Activated CD4-positive, alpha-beta T cell treated with anti-CD3 and anti-CD28 coated beads, Interleukin-2, amount 10 ng/mL, durations not matched to agents 7 days and 5 days (primary cell): ENCODE measurements around the gene MBD3. TPM values are rescaled to one million over a fixed set of nuclear protein-coding genes. Genes with fewer than 3 reads are reported as not detected.

ENCODE experiments used
- CTCF ChIA-PET: fragments of 350-600 bp; sonication (Branson Sonifier 250); formaldehyde crosslinking; loops from one replicate; lab custom pipeline; 2021; ENCODE audit warnings: antibody characterized with exemption; lab: Charles Lee
- POLR2A ChIA-PET: fragments of 350-600 bp; sonication (Branson Sonifier 250); formaldehyde crosslinking; loops from one replicate; lab custom pipeline; 2021; ENCODE audit warnings: antibody characterized with exemption; lab: Charles Lee
- DNase-seq: peaks from one replicate; pipeline ENCODE4 v3.0.0-alpha.2; 2020
- H3K27ac Mint-ChIP-seq: one replicate; pipeline ENCODE4 v1.8.0; 2021; ENCODE audit warnings: mild to moderate bottlenecking, moderate library complexity, mixed read lengths
- H3K27me3 Mint-ChIP-seq: one replicate; pipeline ENCODE4 v1.8.0; 2021; ENCODE audit warnings: mixed read lengths
- H3K36me3 Mint-ChIP-seq: one replicate; pipeline ENCODE4 v1.8.0; 2021; ENCODE audit warnings: low read depth, mixed read lengths
- H3K4me1 Mint-ChIP-seq: one replicate; pipeline ENCODE4 v1.8.0; 2021; ENCODE audit warnings: mixed read lengths
- H3K4me3 Mint-ChIP-seq: one replicate; pipeline ENCODE4 v1.8.0; 2021; ENCODE audit warnings: mild to moderate bottlenecking, moderate library complexity, mixed read lengths
- H3K9me3 Mint-ChIP-seq: one replicate; pipeline ENCODE4 v1.8.0; 2021; ENCODE audit warnings: mixed read lengths
- total RNA-seq, 2 experiments: library from RNA; stranded (reverse); gene quantifications; one replicate each; pipeline ENCODE4 v1.2.3, GENCODE V29; 2021

The MBD3 gene
- total RNA-seq, 2 experiments from 2014 or later, result 76.2 to 93.3 TPM

- DNase-seq, result no peak
- Mint-ChIP-seq H3K36me3 (peaks cover 9% of the 10 kb centered on the region), H3K9me3 (no peaks in the 10 kb centered on the region), H3K4me3 (no peak overlapping the region), H3K27me3 (no peaks in the 10 kb centered on the region), H3K4me1 (peaks cover 5% of the 10 kb centered on the region), H3K27ac (no peak overlapping the region)
- ChIA-PET CTCF (interaction anchor here (1.3 kb wide), 1 partner anchor 8 kb away, joined by 3 read pairs; no protein-coding TSS in a partner anchor), POLR2A (no interaction called here)
These were observed 7.5 kb downstream of the MBD3 start for GRCh38 chr19:1585243-1585580.

- CTCF ChIA-PET, result interaction anchor here (1.3 kb wide), 1 partner anchor 8 kb away, joined by 3 read pairs; no protein-coding TSS in a partner anchor
- Mint-ChIP-seq H3K9me3 (no peaks in the 10 kb centered on the region), H3K27ac (no peak overlapping the region), H3K27me3 (no peaks in the 10 kb centered on the region), H3K36me3 (peaks cover 9% of the 10 kb centered on the region), H3K4me3 (no peak overlapping the region), H3K4me1 (peaks cover 1% of the 10 kb centered on the region)
- DNase-seq, result no peak
- POLR2A ChIA-PET, result no interaction called here
These were observed 8.0 kb downstream of the MBD3 start for GRCh38 chr19:1584500-1585242.

DNA sequence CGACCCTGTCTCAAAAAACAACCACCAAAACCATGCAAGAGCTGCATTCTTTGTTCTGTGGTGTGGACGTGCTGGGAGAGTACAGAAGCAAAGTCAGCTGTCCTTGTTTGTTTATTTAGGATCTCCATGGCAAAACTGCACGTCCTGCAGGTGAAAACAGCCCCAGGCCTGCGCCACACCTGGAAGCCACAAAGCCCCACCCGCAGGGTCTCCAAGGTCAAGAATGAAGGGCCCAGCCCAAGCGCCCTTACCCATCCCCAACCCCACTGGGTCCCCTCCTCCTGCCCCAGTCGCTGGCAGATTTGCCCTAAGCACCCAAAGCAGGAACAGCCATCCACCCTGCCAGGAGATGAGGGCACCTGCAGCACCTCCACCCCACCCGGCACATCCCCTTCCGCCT, 10.5 kb downstream of the MBD3 start:
- H3K4me3 Mint-ChIP-seq, result no peak overlapping the region
- no peak for DNase-seq
- no peaks in the 10 kb centered on the region for H3K4me1 Mint-ChIP-seq
- no peak overlapping the region for H3K27ac Mint-ChIP-seq
- ChIA-PET CTCF (interaction anchor here (1.1 kb wide), 1 partner anchor 11 kb away, joined by 5 read pairs; no protein-coding TSS in a partner anchor), POLR2A (no interaction called here)
- H3K36me3 Mint-ChIP-seq, result peaks cover 12% of the 10 kb centered on the region
- H3K27me3 Mint-ChIP-seq, result no peaks in the 10 kb centered on the region
- no peaks in the 10 kb centered on the region for H3K9me3 Mint-ChIP-seq

GRCh38 chr19:1580957-1581356, 11.7 kb downstream of the MBD3 start:
- DNase-seq, result no peak
- no peak overlapping the region for H3K27ac Mint-ChIP-seq
- ChIA-PET POLR2A (no interaction called here), CTCF (interaction anchor here (0.6 to 0.7 kb wide), 2 partner anchors 36 to 95 kb away, joined by 3 read pairs; no protein-coding TSS in a partner anchor)
- H3K4me3 Mint-ChIP-seq, result no peak overlapping the region
- H3K4me1 Mint-ChIP-seq, result no peaks in the 10 kb centered on the region
- peaks cover 11% of the 10 kb centered on the region for H3K36me3 Mint-ChIP-seq
- H3K9me3 Mint-ChIP-seq, result no peaks in the 10 kb centered on the region
- H3K27me3 Mint-ChIP-seq, result no peaks in the 10 kb centered on the region

DNA sequence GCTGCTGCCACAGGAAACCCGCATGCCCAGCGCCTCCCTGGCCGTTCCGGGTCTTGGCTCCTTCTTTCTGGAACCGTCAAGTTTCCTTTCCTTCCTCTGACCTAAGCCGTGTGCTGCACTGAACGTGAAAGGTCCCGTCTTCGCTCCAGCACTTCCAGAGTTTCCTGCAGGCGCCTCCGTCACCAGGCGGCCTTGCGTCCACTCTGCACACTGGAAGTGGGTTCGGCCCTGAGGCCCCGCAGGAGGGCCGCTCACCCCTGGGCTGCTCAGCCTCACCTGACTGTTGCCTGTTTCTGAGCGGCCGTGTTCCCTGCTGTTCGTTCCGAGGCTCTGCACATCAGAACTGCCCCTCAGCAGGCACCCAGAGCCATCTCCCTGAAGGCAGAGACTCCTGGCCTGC, 12.3 kb downstream of the MBD3 start:
- no peak overlapping the region for H3K27ac Mint-ChIP-seq
- ChIA-PET POLR2A (no interaction called here), CTCF (no interaction called here)
- no peak overlapping the region for H3K4me3 Mint-ChIP-seq
- no peaks in the 10 kb centered on the region for H3K27me3 Mint-ChIP-seq
- DNase-seq, result no peak
- no peaks in the 10 kb centered on the region for H3K4me1 Mint-ChIP-seq
- H3K36me3 Mint-ChIP-seq, result peaks cover 10% of the 10 kb centered on the region
- no peaks in the 10 kb centered on the region for H3K9me3 Mint-ChIP-seq

DNA sequence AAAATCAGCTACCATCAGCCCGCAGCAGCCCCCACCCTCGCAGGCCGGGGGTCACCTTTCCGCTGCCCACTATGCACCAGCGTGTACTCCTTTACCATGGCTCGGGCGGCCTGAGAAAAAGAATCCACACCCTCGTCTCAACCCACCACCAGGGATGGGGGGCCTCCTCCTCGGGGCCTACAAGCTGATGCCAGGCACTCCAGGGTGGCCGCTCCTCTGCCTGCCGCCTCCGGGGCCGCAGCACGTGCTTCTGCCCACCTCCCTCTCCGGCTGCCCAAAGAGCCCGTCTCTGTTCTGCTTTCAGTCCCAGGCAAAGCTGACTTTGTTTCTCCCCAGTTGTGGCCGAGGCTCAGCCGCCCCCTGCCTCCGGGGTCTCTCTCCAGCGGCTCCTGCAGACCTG, 13.4 kb downstream of the MBD3 start:
- H3K27me3 Mint-ChIP-seq, result no peaks in the 10 kb centered on the region
- no peak overlapping the region for H3K4me3 Mint-ChIP-seq
- no peaks in the 10 kb centered on the region for H3K4me1 Mint-ChIP-seq
- no peak overlapping the region for H3K27ac Mint-ChIP-seq
- ChIA-PET POLR2A (no interaction called here), CTCF (interaction anchor here (0.6 to 1.0 kb wide), 2 partner anchors 23 to 45 kb away, joined by 3 read pairs; no protein-coding TSS in a partner anchor)
- DNase-seq, result no peak
- H3K9me3 Mint-ChIP-seq, result no peaks in the 10 kb centered on the region
- peaks cover 6% of the 10 kb centered on the region for H3K36me3 Mint-ChIP-seq

DNA sequence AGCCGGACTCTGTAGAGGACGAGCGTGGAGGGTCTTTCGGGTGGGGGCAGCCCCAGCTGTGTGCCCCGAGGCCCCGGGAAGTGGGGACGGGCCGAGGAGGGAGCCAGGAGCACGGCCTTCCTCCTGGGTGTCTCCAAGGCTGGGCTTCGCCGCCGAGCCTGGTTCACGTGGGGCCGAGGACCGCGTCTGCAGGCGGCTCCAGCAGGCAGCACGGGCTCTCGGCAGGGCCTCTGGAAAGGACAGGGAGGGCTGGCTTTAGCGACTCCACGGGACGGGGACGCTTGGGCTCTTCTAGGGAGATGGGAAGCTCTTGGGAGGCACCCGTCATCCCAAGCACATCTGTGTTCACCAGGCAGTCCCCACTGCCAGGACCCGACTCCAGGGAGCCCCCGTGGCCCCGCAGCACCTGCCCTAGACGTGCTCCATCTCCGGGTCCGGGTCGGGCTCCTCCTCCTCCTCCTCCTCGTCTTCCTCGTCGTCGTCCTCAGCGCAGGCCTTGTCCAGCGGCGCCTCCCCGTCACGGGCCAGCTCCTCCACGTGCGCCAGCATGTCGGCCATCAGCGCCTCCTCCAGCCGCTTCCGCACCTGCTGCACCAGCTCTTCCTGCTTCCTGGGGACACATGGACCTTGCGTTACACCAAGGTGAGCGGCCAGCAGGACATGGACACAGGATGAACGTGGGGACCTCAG, 14.6 kb downstream of the MBD3 start:
- Mint-ChIP-seq H3K27me3 (no peaks in the 10 kb centered on the region), H3K4me3 (no peak overlapping the region), H3K4me1 (no peaks in the 10 kb centered on the region), H3K36me3 (peaks cover 6% of the 10 kb centered on the region), H3K9me3 (no peaks in the 10 kb centered on the region), H3K27ac (no peak overlapping the region)
- ChIA-PET POLR2A (no interaction called here), CTCF (interaction anchor here (1.0 kb wide), 1 partner anchor 24 kb away, joined by 3 read pairs; no protein-coding TSS in a partner anchor)
- no peak for DNase-seq

DNA sequence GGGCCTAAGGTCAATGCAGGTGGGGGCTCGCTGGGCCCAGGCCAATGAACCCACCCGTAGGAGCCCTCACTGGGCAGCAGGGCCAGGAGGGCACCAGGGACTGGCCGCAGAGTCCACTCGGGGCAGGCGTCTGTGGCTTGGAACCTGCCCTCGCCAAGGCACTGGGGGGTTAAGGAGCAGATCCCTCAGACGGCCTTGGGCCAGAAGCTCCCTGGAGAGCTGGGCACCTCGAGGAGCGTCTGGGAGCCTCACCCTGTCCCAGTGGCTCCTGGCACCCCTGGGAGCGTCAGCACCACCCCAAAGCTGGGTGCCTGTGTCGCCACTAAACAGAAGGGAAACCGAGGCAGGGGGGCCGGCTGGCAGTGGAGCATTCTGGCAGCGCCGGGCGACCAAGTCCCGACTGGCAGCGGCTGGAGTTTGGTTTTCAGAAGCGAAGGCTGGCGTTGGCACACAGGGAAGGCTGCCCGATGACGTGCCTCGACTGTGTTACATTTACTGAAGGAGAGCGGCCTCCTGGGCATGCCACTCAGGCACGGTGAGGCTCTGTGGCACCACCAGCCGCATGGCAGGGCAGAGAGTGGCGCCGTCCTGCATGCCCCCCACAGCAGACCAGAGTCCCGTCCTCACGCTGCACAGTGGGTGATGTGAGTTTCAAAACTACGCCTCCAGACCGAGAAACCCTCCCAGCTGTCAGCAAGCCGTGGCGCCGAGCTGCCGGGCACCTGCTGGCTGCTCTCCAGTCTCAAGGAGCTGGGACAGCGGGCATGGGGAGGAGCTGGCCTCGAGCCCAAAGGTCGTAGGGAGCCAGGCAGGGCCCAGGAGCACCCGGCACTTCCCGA, 15.4 kb downstream of the MBD3 start:
- H3K27me3 Mint-ChIP-seq, result no peaks in the 10 kb centered on the region
- ChIA-PET POLR2A (no interaction called here), CTCF (no interaction called here)
- peaks cover 6% of the 10 kb centered on the region for H3K36me3 Mint-ChIP-seq
- H3K27ac Mint-ChIP-seq, result no peak overlapping the region
- no peak overlapping the region for H3K4me3 Mint-ChIP-seq
- H3K4me1 Mint-ChIP-seq, result no peaks in the 10 kb centered on the region
- DNase-seq, result no peak
- H3K9me3 Mint-ChIP-seq, result no peaks in the 10 kb centered on the region

DNA sequence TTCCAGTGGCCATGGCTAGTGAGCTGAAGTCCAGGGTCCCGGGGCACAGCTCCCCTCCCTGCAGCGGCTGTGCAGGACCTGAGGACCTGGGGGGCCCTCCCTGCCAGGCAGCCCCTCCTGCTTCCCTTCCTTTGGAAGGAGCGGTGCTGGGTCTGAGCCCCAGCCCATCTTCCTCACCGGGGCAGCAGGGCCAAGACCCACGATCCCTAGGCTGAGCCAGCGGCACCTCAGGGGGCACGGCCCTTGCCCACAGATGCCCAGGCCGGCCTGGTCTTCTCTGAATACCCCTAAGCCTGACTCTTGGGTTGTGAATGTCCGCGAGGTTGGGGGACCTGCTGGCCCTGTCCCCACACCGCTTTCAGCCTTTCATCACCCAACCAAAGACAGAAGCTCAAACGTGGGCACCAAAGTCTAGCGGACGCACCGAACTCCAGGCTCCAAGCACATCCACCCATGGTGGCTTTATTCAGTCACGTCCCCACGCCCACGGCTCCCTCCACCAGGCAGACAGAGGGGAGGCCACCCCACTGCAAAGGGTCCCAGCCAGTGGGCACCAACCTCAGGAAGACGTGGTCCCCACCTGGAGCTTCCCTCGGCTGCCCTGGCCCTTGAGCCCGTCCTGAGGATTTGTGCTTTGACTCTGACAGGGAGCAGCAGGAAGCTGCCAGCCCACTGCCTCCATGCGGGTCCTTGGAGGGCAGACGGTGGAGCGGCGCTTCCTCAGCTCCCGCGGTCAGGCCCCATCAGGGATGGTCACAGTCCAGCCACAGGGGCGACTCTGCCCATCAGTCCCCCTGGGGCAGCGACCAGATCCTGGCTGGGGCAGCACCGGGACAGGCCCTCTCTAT, 16.2 kb downstream of the MBD3 start:
- peaks cover 6% of the 10 kb centered on the region for H3K36me3 Mint-ChIP-seq
- H3K9me3 Mint-ChIP-seq, result no peaks in the 10 kb centered on the region
- DNase-seq, result no peak
- CTCF ChIA-PET, result no interaction called here
- no peaks in the 10 kb centered on the region for H3K4me1 Mint-ChIP-seq
- no peak overlapping the region for H3K27ac Mint-ChIP-seq
- H3K4me3 Mint-ChIP-seq, result no peak overlapping the region
- POLR2A ChIA-PET, result no interaction called here
- H3K27me3 Mint-ChIP-seq, result no peaks in the 10 kb centered on the region

- no peak for DNase-seq
- Mint-ChIP-seq H3K9me3 (no peaks in the 10 kb centered on the region), H3K27ac (no peak overlapping the region), H3K36me3 (peaks cover 3% of the 10 kb centered on the region), H3K4me3 (no peak overlapping the region), H3K27me3 (no peaks in the 10 kb centered on the region), H3K4me1 (no peaks in the 10 kb centered on the region)
- ChIA-PET CTCF (interaction anchor here (0.6 kb wide), 1 partner anchor 893 kb away, joined by 3 read pairs; no protein-coding TSS in a partner anchor), POLR2A (interaction anchor here (0.6 kb wide), 1 partner anchor 92 kb away, joined by 3 read pairs; no protein-coding TSS in a partner anchor)
These were observed 17.1 kb downstream of the MBD3 start for GRCh38 chr19:1575323-1576241.

- Mint-ChIP-seq H3K27ac (no peak overlapping the region), H3K27me3 (peaks cover 10% of the 10 kb centered on the region), H3K4me3 (no peak overlapping the region), H3K4me1 (peaks cover 6% of the 10 kb centered on the region), H3K9me3 (no peaks in the 10 kb centered on the region), H3K36me3 (peaks cover 2% of the 10 kb centered on the region)
- ChIA-PET POLR2A (interaction anchor here (0.6 kb wide), 1 partner anchor 93 kb away, joined by 3 read pairs; no protein-coding TSS in a partner anchor), CTCF (no interaction called here)
- DNase-seq, result no peak
These were observed 18.1 kb downstream of the MBD3 start for GRCh38 chr19:1574354-1575136.
